OCI-LY1 (cell line): ENCODE data around the gene DHRS7B.

Experiments used
- H2AFZ ChIP-seq: fragments of 200-600 bp; sonication (generic), shearing (Covaris generic); 2 replicates; pipeline ENCODE4 v1.6.0; 2014; ENCODE audit warnings: antibody characterized with exemption, mild to moderate bottlenecking, low read length
- H3F3A ChIP-seq: fragments of 200-600 bp; sonication (generic), shearing (Covaris generic); 2 replicates; pipeline ENCODE4 v1.6.0; 2014; ENCODE audit warnings: mild to moderate bottlenecking, antibody characterized with exemption, low read length, moderate library complexity; ENCODE audit not compliant: insufficient read depth
- H3K27ac ChIP-seq: fragments of 200-600 bp; sonication (generic); 2 replicates; pipeline ENCODE4 v1.5.1; 2014; ENCODE audit warnings: low read length, mixed run types, mild to moderate bottlenecking, low read depth; ENCODE audit not compliant: poor library complexity, severe bottlenecking
- H3K27me3 ChIP-seq: fragments of 200-600 bp; sonication (generic); 2 replicates; pipeline ENCODE4 v1.6.0; 2014; ENCODE audit warnings: antibody characterized with exemption, mild to moderate bottlenecking, low read length, moderate library complexity; ENCODE audit not compliant: insufficient read depth
- H3K36me3 ChIP-seq: fragments of 200-600 bp; sonication (generic); 2 replicates; pipeline ENCODE4 v1.6.1; 2014; ENCODE audit warnings: mild to moderate bottlenecking, antibody characterized with exemption, low read length, moderate library complexity, mixed read lengths; ENCODE audit not compliant: insufficient read depth
- H3K4me1 ChIP-seq: fragments of 200-600 bp; sonication (generic); 2 replicates; pipeline ENCODE4 v1.5.1; 2014; ENCODE audit warnings: mild to moderate bottlenecking, low read length, moderate library complexity; ENCODE audit not compliant: insufficient read depth, severe bottlenecking
- H3K4me2 ChIP-seq: fragments of 200-600 bp; sonication (generic), shearing (Covaris generic); 2 replicates; pipeline ENCODE4 v1.6.1; 2014; ENCODE audit warnings: low read length
- H3K4me3 ChIP-seq: fragments of 200-600 bp; sonication (generic); 2 replicates; pipeline ENCODE4 v1.5.1; 2014; ENCODE audit warnings: low read length, low read depth, mild to moderate bottlenecking, mixed read lengths; ENCODE audit not compliant: poor library complexity, severe bottlenecking
- H3K79me2 ChIP-seq: fragments of 200-600 bp; shearing (Covaris generic); 2 replicates; pipeline ENCODE4 v1.6.1; 2016; ENCODE audit warnings: mixed run types, low read length, mixed read lengths; ENCODE audit not compliant: insufficient read depth
- H3K9ac ChIP-seq: fragments of 200-600 bp; sonication (generic), shearing (Covaris generic); 2 replicates; pipeline ENCODE4 v1.6.1; 2014; ENCODE audit warnings: mild to moderate bottlenecking, low read length, mixed read lengths
- H3K9me2 ChIP-seq: fragments of 200-600 bp; sonication (generic), shearing (Covaris generic); 2 replicates; pipeline ENCODE4 v1.6.1; 2014; ENCODE audit warnings: low read depth, mild to moderate bottlenecking, low read length, mixed read lengths
- H3K9me3 ChIP-seq: fragments of 200-600 bp; shearing (Covaris generic); 2 replicates; pipeline ENCODE4 v1.6.1; 2014; ENCODE audit warnings: low read length, mixed read lengths
- H4K20me1 ChIP-seq: fragments of 200-600 bp; sonication (generic), shearing (Covaris generic); 2 replicates; pipeline ENCODE4 v1.6.0; 2016; ENCODE audit warnings: mild to moderate bottlenecking, low read length; ENCODE audit not compliant: insufficient read depth
- CTCF ChIP-seq: fragments of 200-600 bp; sonication (generic), shearing (Covaris generic); IDR thresholded peaks from 2 replicates; pipeline ENCODE4 v1.5.1; 2017; ENCODE audit warnings: mild to moderate bottlenecking, antibody characterized with exemption, low read length, moderate library complexity, mixed read lengths
- EZH2 ChIP-seq: fragments of 200-600 bp; sonication (generic), shearing (Covaris generic); IDR thresholded peaks from 2 replicates; pipeline ENCODE4 v1.8.0; 2017; ENCODE audit warnings: borderline replicate concordance, mixed run types, mild to moderate bottlenecking, antibody characterized with exemption, low read length, moderate library complexity, mixed read lengths

Gene DHRS7B

GRCh38 chr17:21164620-21165019, 37.9 kb downstream of the DHRS7B start:
- no peaks in the 10 kb centered on the region for H3F3A ChIP-seq
- H3K4me3 ChIP-seq: no peak overlapping the region
- H3K36me3 ChIP-seq: no peaks in the 10 kb centered on the region
- no peak overlapping the region for H2AFZ ChIP-seq
- H3K9ac ChIP-seq: no peak overlapping the region
- H3K9me3 ChIP-seq: no peaks in the 10 kb centered on the region
- no peak overlapping the region for H3K4me2 ChIP-seq
- TF ChIP-seq EZH2: no peak
- no peak for TF ChIP-seq CTCF
- no peaks in the 10 kb centered on the region for H3K4me1 ChIP-seq
- H3K27me3 ChIP-seq: no peaks in the 10 kb centered on the region
- no peaks in the 10 kb centered on the region for H3K79me2 ChIP-seq
- no peaks in the 10 kb centered on the region for H3K9me2 ChIP-seq
- no peak overlapping the region for H3K27ac ChIP-seq
- no peaks in the 10 kb centered on the region for H4K20me1 ChIP-seq

DNA sequence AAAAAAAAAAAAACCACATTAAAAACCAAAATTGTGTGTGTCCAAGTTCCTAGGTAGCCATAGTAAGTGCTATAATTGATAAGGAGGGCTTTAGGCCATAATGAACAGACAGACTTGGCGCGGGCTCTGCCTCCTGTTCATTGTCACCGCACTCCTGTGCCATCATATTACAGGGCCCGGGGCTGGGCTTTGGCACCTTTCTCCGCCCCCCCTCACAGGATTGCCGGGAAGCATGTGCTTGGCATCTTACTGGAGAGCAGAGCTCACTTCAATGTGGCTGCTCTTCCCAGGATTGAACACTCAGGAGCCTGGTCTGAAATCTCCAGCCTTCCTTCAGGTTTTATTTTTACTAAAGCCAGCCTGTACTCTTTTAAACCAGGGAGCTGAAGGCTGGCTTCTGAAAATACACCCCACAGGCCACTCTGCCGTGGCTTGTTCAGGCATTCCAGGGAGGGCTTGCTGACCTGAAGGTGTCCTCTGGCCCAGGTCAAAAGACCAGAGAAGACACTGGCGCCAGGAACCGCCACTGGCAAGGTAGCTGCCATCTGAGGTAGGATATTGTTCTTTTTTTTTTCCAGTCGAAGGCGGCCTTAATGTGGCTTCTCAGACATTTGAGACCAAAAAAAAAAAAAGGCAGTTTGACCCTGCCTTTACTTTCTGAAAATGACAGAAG, 39.3 kb downstream of the DHRS7B start:
- Histone ChIP-seq H2AFZ (no peak overlapping the region), H3K4me1 (no peaks in the 10 kb centered on the region), H3K9ac (no peak overlapping the region), H3F3A (no peaks in the 10 kb centered on the region), H3K9me3 (no peaks in the 10 kb centered on the region), H3K9me2 (no peaks in the 10 kb centered on the region), H3K4me3 (no peak overlapping the region), H3K27ac (no peak overlapping the region), H3K79me2 (no peaks in the 10 kb centered on the region), H3K4me2 (no peak overlapping the region), H3K27me3 (no peaks in the 10 kb centered on the region), H4K20me1 (no peaks in the 10 kb centered on the region), H3K36me3 (no peaks in the 10 kb centered on the region)
- TF ChIP-seq EZH2: no peak
- TF ChIP-seq CTCF: no peak

GRCh38 chr17:21166595-21167210, 39.9 kb downstream of the DHRS7B start:
- no peak overlapping the region for H3K4me2 ChIP-seq
- H3F3A ChIP-seq: no peaks in the 10 kb centered on the region
- H3K9me3 ChIP-seq: no peaks in the 10 kb centered on the region
- no peak overlapping the region for H3K9ac ChIP-seq
- H4K20me1 ChIP-seq: no peaks in the 10 kb centered on the region
- H3K9me2 ChIP-seq: no peaks in the 10 kb centered on the region
- no peak overlapping the region for H2AFZ ChIP-seq
- H3K79me2 ChIP-seq: no peaks in the 10 kb centered on the region
- H3K4me3 ChIP-seq: no peak overlapping the region
- H3K4me1 ChIP-seq: no peaks in the 10 kb centered on the region
- no peak for TF ChIP-seq EZH2
- TF ChIP-seq CTCF: no peak
- H3K27me3 ChIP-seq: no peaks in the 10 kb centered on the region
- H3K27ac ChIP-seq: no peak overlapping the region
- H3K36me3 ChIP-seq: no peaks in the 10 kb centered on the region
